RKO (cell line): ENCODE measurements around the gene TEX50.
"Not testable (repeated sequence)": the region's sequence is repeated elsewhere in the genome, so short reads cannot be mapped to it uniquely, and the experiment has no call there.

ENCODE experiments used
- DNase-seq: peaks from one replicate; pipeline ENCODE4 v3.0.0-alpha.2; 2016; ENCODE audit warnings: low spot score

TEX50 gene

GRCh38 chr1:173635116-173635515, at the start of gene TEX50:
Gene TEX50 (plus strand): TSS chr1:173635338. CDS start chr1:173635522, 184 bp downstream.
- no peak for DNase-seq

- peak; percentile 29 for DNase-seq
These were observed 44.6 kb upstream of the TEX50 start for GRCh38 chr1:173590557-173590956.

GRCh38 chr1:173591138-173591537, 44.0 kb upstream of the TEX50 start:
- not testable (repeated sequence) for DNase-seq

GRCh38 chr1:173596097-173596825, 38.9 kb upstream of the TEX50 start:
- DNase-seq, result no peak

- no peak for DNase-seq
These were observed 33.5 kb upstream of the TEX50 start for GRCh38 chr1:173601588-173601987.

GRCh38 chr1:173603056-173603591, 32.0 kb upstream of the TEX50 start, which contains the start of gene SLC9C2:
Gene SLC9C2 (minus strand): TSS chr1:173603072. CDS start chr1:173601776, 1,296 bp downstream.
- no peak for DNase-seq

GRCh38 chr1:173608503-173609216, 26.5 kb upstream of the TEX50 start:
- DNase-seq, result no peak

- DNase-seq, result not testable (repeated sequence)
These were observed 22.1 kb upstream of the TEX50 start for GRCh38 chr1:173613086-173613485.

- DNase-seq, result no peak
These were observed 18.3 kb upstream of the TEX50 start for GRCh38 chr1:173616859-173617258.

GRCh38 chr1:173627269-173627668, 7.9 kb upstream of the TEX50 start:
- no peak for DNase-seq

- no peak for DNase-seq
These were observed 6.2 kb upstream of the TEX50 start for GRCh38 chr1:173628888-173629287.

- DNase-seq, result not testable (repeated sequence)
These were observed 2.3 kb downstream of the TEX50 start for GRCh38 chr1:173637236-173638042.

- no peak for DNase-seq
These were observed 3.2 kb downstream of the TEX50 start for GRCh38 chr1:173638043-173639021.

GRCh38 chr1:173639102-173639501, 4.0 kb downstream of the TEX50 start:
- DNase-seq, result no peak

- DNase-seq, result not testable (repeated sequence)
These were observed 7.5 kb downstream of the TEX50 start for GRCh38 chr1:173642450-173643139.

GRCh38 chr1:173646656-173647055, 11.5 kb downstream of the TEX50 start:
- DNase-seq, result no peak

- no peak for DNase-seq
These were observed 13.9 kb downstream of the TEX50 start for GRCh38 chr1:173648880-173649605.

GRCh38 chr1:173660306-173660705, 25.2 kb downstream of the TEX50 start:
- no peak for DNase-seq

- no peak for DNase-seq
These were observed 26.1 kb downstream of the TEX50 start for GRCh38 chr1:173661271-173661670.

GRCh38 chr1:173661763-173662162, 26.6 kb downstream of the TEX50 start:
- no peak for DNase-seq
